ENCODE measurements around the gene TBL3. TPM values are rescaled to one million over a fixed set of nuclear protein-coding genes. Genes with fewer than 3 reads are reported as not detected.
A peak's percentile ranks its signal among the peaks of the same experiment; 100 is the strongest.

The TBL3 gene
- total and polyA plus RNA-seq, 7 experiments from 2014 or later: 17.2 to 89.8 (median 32.8) TPM

DNA sequence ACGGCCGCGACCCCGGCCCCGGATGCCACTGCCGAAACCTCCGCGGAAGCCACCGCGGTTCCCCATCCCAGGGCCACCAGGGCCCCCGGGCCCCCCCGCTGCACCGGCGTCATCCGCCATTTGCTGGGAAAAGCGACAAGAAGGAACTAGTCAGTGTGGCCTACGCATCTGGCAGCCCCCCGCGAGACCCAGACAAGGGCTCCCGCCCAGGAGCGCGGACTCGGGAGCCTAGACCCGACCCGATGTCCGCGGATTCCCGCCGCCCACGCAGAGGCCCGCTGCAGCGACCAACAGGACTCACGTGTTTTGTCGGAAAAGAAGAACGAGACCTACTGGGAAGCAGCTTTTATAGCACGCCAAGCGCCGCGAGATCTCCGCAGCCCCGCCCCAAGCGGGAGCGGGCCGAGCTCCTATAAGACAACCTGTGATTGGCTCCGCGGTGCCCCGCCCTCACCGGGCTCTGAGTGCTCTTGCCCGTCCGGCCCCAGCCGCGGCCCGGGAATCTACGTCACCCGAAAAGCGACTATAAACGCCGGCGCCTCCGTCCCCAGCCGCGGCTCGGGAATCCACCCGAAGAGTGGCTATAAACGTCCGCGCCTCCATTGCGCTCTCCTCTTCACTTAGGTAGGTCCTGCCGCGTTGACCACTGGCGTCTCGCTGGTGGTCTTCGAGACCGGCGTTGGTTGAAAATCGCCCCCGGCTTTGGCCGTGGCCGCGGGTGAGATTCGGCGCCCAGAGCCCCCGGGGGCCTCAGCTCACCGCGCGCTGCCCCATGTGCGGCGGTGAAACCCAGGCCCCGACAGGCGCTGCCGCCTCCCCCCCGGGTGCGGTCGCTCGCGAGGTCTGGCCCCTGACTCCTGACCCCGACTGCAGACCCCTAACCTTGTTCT, 7.1 kb upstream of the TBL3 start, which contains the start of gene RPS2:
Gene RPS2, minus strand, starts transcription at position 321 of the 890 bp plus-strand sequence. Its CDS starts 201 bp downstream, at position 120.
- Mint-ChIP-seq H3K4me1 (peaks cover 21 to 49% (median 32%) of the 10 kb centered on the region in 7 donors), H3K9me3 (peaks cover 0 to 3% (median 0%) of the 10 kb centered on the region in 11 donors), H3K27ac (peak within 1 kb of the TSS; percentile 95 to 98 (median 97)), H3K4me3 (peak within 1 kb of the TSS; percentile 89 to 97 (median 94)), H3K36me3 (peaks cover 3 to 25% (median 10%) of the 10 kb centered on the region in 5 donors), H3K27me3 (no peaks in the 10 kb centered on the region)
- Histone ChIP-seq H3K36me3 (ENCODE audit: control insufficient read depth in 2 of 3, insufficient read depth in 3 of 3, low read length in 3 of 3) (peaks cover 8 to 23% (median 10%) of the 10 kb centered on the region in 3 experiments), H3K27ac (ENCODE audit: low read depth, low read length) (peak within 1 kb of the TSS; percentile 100), H3K9me3 (ENCODE audit: control insufficient read depth in 2 of 3, low read length in 3 of 3) (no peaks in the 10 kb centered on the region), H3K4me1 (ENCODE audit: control insufficient read depth in 2 of 2, insufficient read depth in 2 of 2, low read length in 2 of 2) (peaks cover 25 to 41% of the 10 kb centered on the region in 2 donors), H3K4me3 (ENCODE audit: low read length) (peak within 1 kb of the TSS; percentile 81), H3K27me3 (ENCODE audit: control insufficient read depth in 2 of 2, insufficient read depth in 2 of 2, low read length in 2 of 2) (no peaks in the 10 kb centered on the region)
- ATAC-seq: peak; percentile 97
- intact Hi-C loops (cut with micrococcal nuclease): loop anchor here (1.0 to 10.0 kb wide), 11 partner anchors 8 to 1284 kb away; partner anchors contain the start of genes TBL3 (in 2 of the 2), ZNF598 (in 2 of the 2), ATP6V0C (in 1 of the 2) and CRAMP1 (in 1 of the 2)
- peak; percentile 94 to 99 (median 97) for DNase-seq
- POLR2A ChIA-PET: interaction anchor here (0.6 to 3.5 kb wide), 38 partner anchors 8 to 1585 kb away, joined by 3 to 61 read pairs (median 5); partner anchors contain the start of genes AMDHD2, EME2, FAHD1 and GFER
- CTCF ChIA-PET: no interaction called here

- ATAC-seq (no peak), DNase-seq (no peak)
- peaks cover 3 to 23% (median 10%) of the 10 kb centered on the region in 5 donors for H3K36me3 Mint-ChIP-seq
- Histone ChIP-seq H3K4me1 (ENCODE audit: control insufficient read depth in 2 of 2, insufficient read depth in 2 of 2, low read length in 2 of 2) (peaks cover 21 to 33% of the 10 kb centered on the region in 2 donors), H3K36me3 (ENCODE audit: control insufficient read depth in 2 of 3, insufficient read depth in 3 of 3, low read length in 3 of 3) (peaks cover 8 to 22% (median 10%) of the 10 kb centered on the region in 3 experiments), H3K9me3 (ENCODE audit: control insufficient read depth in 2 of 3, low read length in 3 of 3) (no peaks in the 10 kb centered on the region), H3K27ac (ENCODE audit: low read depth, low read length) (peak overlapping the region; percentile 100), H3K27me3 (ENCODE audit: control insufficient read depth in 2 of 2, insufficient read depth in 2 of 2, low read length in 2 of 2) (no peaks in the 10 kb centered on the region), H3K4me3 (ENCODE audit: low read length) (peak overlapping the region; percentile 81)
- H3K27ac Mint-ChIP-seq: peak overlapping the region; percentile 95 to 98 (median 97)
- intact Hi-C loops (cut with micrococcal nuclease): loop anchor here (2.0 to 10.0 kb wide), 5 partner anchors 25 to 1285 kb away; partner anchors contain the start of genes CRAMP1 (in 1 of the 2), IFT140 (in 1 of the 2), PGP (in 1 of the 2) and STUB1 (in 1 of the 2)
- ChIA-PET CTCF (interaction anchor here (0.8 to 1.2 kb wide), 3 partner anchors 21 to 190 kb away, joined by 3 to 4 read pairs (median 3); partner anchors contain the start of gene TRAF7), POLR2A (interaction anchor here (0.6 to 3.5 kb wide), 33 partner anchors 9 to 1586 kb away, joined by 3 to 61 read pairs (median 5); partner anchors contain the start of genes AMDHD2, EME2, FAHD1 and GFER)
- no peaks in the 10 kb centered on the region for H3K9me3 Mint-ChIP-seq
- H3K4me3 Mint-ChIP-seq: peak overlapping the region; percentile 89 to 97 (median 94)
- H3K27me3 Mint-ChIP-seq: no peaks in the 10 kb centered on the region
- peaks cover 19 to 43% (median 27%) of the 10 kb centered on the region in 7 donors for H3K4me1 Mint-ChIP-seq
Measured at GRCh38 chr16:1965396-1966001, 6.4 kb upstream of the TBL3 start.

- no peaks in the 10 kb centered on the region for H3K27me3 ChIP-seq (ENCODE audit: control insufficient read depth in 2 of 2, insufficient read depth in 2 of 2, low read length in 2 of 2)
- peaks cover 3 to 17% (median 5%) of the 10 kb centered on the region in 5 donors for H3K36me3 Mint-ChIP-seq
- peak within 1 kb of the TSS in 8 of 9 donors; percentile 96 to 98 (median 97) for H3K27ac Mint-ChIP-seq
- H3K4me1 Mint-ChIP-seq: peaks cover 17 to 42% (median 26%) of the 10 kb centered on the region in 7 donors
- H3K4me3 Mint-ChIP-seq: peak within 1 kb of the TSS; percentile 89 to 97 (median 94)
- no peak for ATAC-seq
- intact Hi-C loops (cut with micrococcal nuclease): loop anchor here in 1 of 2 donors (10.0 kb wide), 1 partner anchor 352 kb away; the partner anchor contains the start of genes CRAMP1 and IFT140
- H3K4me1 ChIP-seq (ENCODE audit: control insufficient read depth in 2 of 2, insufficient read depth in 2 of 2, low read length in 2 of 2): peaks cover 23 to 24% of the 10 kb centered on the region in 2 donors
- H3K36me3 ChIP-seq (ENCODE audit: control insufficient read depth in 2 of 3, insufficient read depth in 3 of 3, low read length in 3 of 3): peaks cover 8 to 22% (median 10%) of the 10 kb centered on the region in 3 experiments
- ChIA-PET CTCF (interaction anchor here (0.8 to 1.2 kb wide), 3 partner anchors 22 to 189 kb away, joined by 3 to 4 read pairs (median 3); partner anchors contain the start of gene TRAF7), POLR2A (interaction anchor here (0.7 to 3.5 kb wide), 7 partner anchors 24 to 442 kb away, joined by 3 to 52 read pairs (median 17); partner anchors contain the start of genes MSRB1, NUBP2, SPSB3 and SYNGR3)
- H3K9me3 ChIP-seq (ENCODE audit: control insufficient read depth in 2 of 3, low read length in 3 of 3): no peaks in the 10 kb centered on the region
- no peaks in the 10 kb centered on the region for H3K27me3 Mint-ChIP-seq
- no peak for DNase-seq
- peak within 1 kb of the TSS; percentile 100 for H3K27ac ChIP-seq (ENCODE audit: low read depth, low read length)
- peak within 1 kb of the TSS; percentile 81 for H3K4me3 ChIP-seq (ENCODE audit: low read length)
- H3K9me3 Mint-ChIP-seq: no peaks in the 10 kb centered on the region
Measured at GRCh38 chr16:1966460-1966859, 5.4 kb upstream of the TBL3 start, which contains the start of gene RNF151. Gene RNF151 (plus strand): TSS chr16:1966856. CDS start chr16:1966882, 26 bp downstream.

- Mint-ChIP-seq H3K9me3 (peaks cover 0 to 3% (median 0%) of the 10 kb centered on the region in 11 donors), H3K27me3 (peaks cover 0 to 4% (median 0%) of the 10 kb centered on the region in 5 donors), H3K27ac (peak overlapping the region in 3 of 9 donors; percentile 20 to 28 (median 23)), H3K4me1 (peaks cover 28 to 37% (median 33%) of the 10 kb centered on the region in 7 donors), H3K36me3 (peaks cover 3 to 15% (median 5%) of the 10 kb centered on the region in 5 donors), H3K4me3 (no peak overlapping the region)
- Histone ChIP-seq H3K27ac (ENCODE audit: low read depth, low read length) (no peak overlapping the region), H3K27me3 (ENCODE audit: control insufficient read depth in 2 of 2, insufficient read depth in 2 of 2, low read length in 2 of 2) (no peaks in the 10 kb centered on the region), H3K36me3 (ENCODE audit: control insufficient read depth in 2 of 3, insufficient read depth in 3 of 3, low read length in 3 of 3) (peaks cover 0 to 10% (median 3%) of the 10 kb centered on the region in 3 experiments), H3K4me1 (ENCODE audit: control insufficient read depth in 2 of 2, insufficient read depth in 2 of 2, low read length in 2 of 2) (peaks cover 20 to 33% of the 10 kb centered on the region in 2 donors), H3K4me3 (ENCODE audit: low read length) (no peak overlapping the region), H3K9me3 (ENCODE audit: control insufficient read depth in 2 of 3, low read length in 3 of 3) (no peaks in the 10 kb centered on the region)
- ATAC-seq (no peak), DNase-seq (no peak)
- intact Hi-C loops (cut with micrococcal nuclease): loop anchor here in 1 of 2 donors (10.0 kb wide), 1 partner anchor 354 kb away; the partner anchor contains the start of genes CRAMP1 and IFT140
- CTCF ChIA-PET: no interaction called here
- POLR2A ChIA-PET: interaction anchor here (0.6 to 1.9 kb wide), 3 partner anchors 101 to 1314 kb away, joined by 3 to 6 read pairs (median 3); partner anchors contain the start of gene TRAF7
Measured at GRCh38 chr16:1968146-1968953, 3.5 kb upstream of the TBL3 start.

DNA sequence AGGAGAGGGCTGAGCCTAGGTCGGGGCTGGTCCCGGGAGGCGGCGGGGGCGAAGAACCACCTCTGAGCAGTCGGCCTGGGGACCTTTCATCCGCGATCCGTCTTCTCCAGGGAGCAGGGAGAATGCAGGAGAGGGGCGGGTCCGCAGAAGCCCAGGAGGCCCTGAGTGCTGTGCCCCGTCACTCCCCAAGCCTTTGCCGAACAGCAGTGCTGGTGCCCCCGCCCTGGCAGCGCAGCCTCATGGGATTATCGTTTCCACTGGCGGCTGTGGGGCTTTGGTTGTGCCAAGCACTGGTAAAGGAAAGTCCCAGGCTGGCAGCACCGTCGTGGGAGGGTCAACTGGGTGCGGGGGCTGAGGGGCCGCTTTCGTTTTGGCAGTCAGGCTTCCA, 631 bp downstream of the TBL3 start:
- H3K36me3 ChIP-seq (ENCODE audit: control insufficient read depth in 2 of 3, insufficient read depth in 3 of 3, low read length in 3 of 3): peaks cover 0 to 42% (median 0%) of the 10 kb centered on the region in 3 experiments
- Mint-ChIP-seq H3K36me3 (peaks cover 0 to 20% (median 7%) of the 10 kb centered on the region in 5 donors), H3K27ac (peak overlapping the region in 6 of 9 donors; percentile 49 to 100 (median 96)), H3K27me3 (peaks cover 0 to 4% (median 0%) of the 10 kb centered on the region in 5 donors), H3K9me3 (peaks cover 0 to 3% (median 0%) of the 10 kb centered on the region in 11 donors), H3K4me1 (peaks cover 16 to 27% (median 20%) of the 10 kb centered on the region in 7 donors), H3K4me3 (peak overlapping the region; percentile 87 to 98 (median 95))
- DNase-seq: no peak
- no peaks in the 10 kb centered on the region for H3K9me3 ChIP-seq (ENCODE audit: control insufficient read depth in 2 of 3, low read length in 3 of 3)
- CTCF ChIA-PET: interaction anchor here (1.3 kb wide), 1 partner anchor 168 kb away, joined by 4 read pairs; no protein-coding TSS in a partner anchor
- peak overlapping the region; percentile 89 for H3K27ac ChIP-seq (ENCODE audit: low read depth, low read length)
- intact Hi-C loops (cut with micrococcal nuclease): loop anchor here (1.0 to 5.0 kb wide), 3 partner anchors 8 to 250 kb away; partner anchors contain the start of genes RPS2 (in 2 of the 2), E4F1 (in 1 of the 2) and MSRB1 (in 1 of the 2)
- no peak for ATAC-seq
- peaks cover 7 to 18% of the 10 kb centered on the region in 2 donors for H3K4me1 ChIP-seq (ENCODE audit: control insufficient read depth in 2 of 2, insufficient read depth in 2 of 2, low read length in 2 of 2)
- peak overlapping the region; percentile 81 for H3K4me3 ChIP-seq (ENCODE audit: low read length)
- POLR2A ChIA-PET: interaction anchor here (1.0 to 3.7 kb wide), 11 partner anchors 10 to 190 kb away, joined by 3 to 38 read pairs (median 8); partner anchors contain the start of genes GFER, NDUFB10, NOXO1 and NUBP2
- H3K27me3 ChIP-seq (ENCODE audit: control insufficient read depth in 2 of 2, insufficient read depth in 2 of 2, low read length in 2 of 2): no peaks in the 10 kb centered on the region

All from naive thymus-derived CD4-positive, alpha-beta T cell (primary cell).